Measurements from ENCODE around the gene PTPRN2. TPM values are rescaled to one million over a fixed set of nuclear protein-coding genes. Genes with fewer than 3 reads are reported as not detected.

The PTPRN2 gene
- total RNA-seq, 8 experiments from 2014 or later = 0.10 to 19.7 (median 10.8) TPM; not detected in 1

GRCh38 chr7:158021836-158022235 is 565.8 kb downstream of the PTPRN2 start:
- 0 to 60% (median 37%) methylated on average over 1 to 2 of the region's 4 CpGs; no CpG with 5 or more reads in 6 of the 10 experiments for WGBS, 10 experiments
- in situ Hi-C loops (cut with MboI; ENCODE audit: low pct_unique_long_range_greater_than_20kb in 2 of 9, low sequenced_read_pairs in 9 of 9, unreplicated experiment in 9 of 9) = loop anchor here in 1 of 9 experiments (25.0 kb wide), 1 partner anchor 90 kb away; no protein-coding TSS in a partner anchor
- no peak for ATAC-seq (replicated peaks in 6 of 8)
- Histone ChIP-seq H3K4me1 (replicated peaks in 1 of 2) (peaks cover 0 to 20% of the 10 kb centered on the region in 2 donors), H3K4me3 (no peak overlapping the region), H3K27ac (no peak overlapping the region)

- no peak for ATAC-seq (replicated peaks in 6 of 8)
- H3K4me1 ChIP-seq (replicated peaks in 1 of 2) = peaks cover 0 to 32% of the 10 kb centered on the region in 2 donors
- in situ Hi-C loops (cut with MboI; ENCODE audit: low pct_unique_long_range_greater_than_20kb in 2 of 9, low sequenced_read_pairs in 9 of 9, unreplicated experiment in 9 of 9) = loop anchor here in 1 of 9 experiments (25.0 kb wide), 1 partner anchor 92 kb away; no protein-coding TSS in a partner anchor
- H3K27ac ChIP-seq = no peak overlapping the region
- no peak overlapping the region for H3K4me3 ChIP-seq
- WGBS, 10 experiments = 0 to 100% (median 62%) methylated on average over 1 to 7 of the region's 8 CpGs
These were observed 566.9 kb downstream of the PTPRN2 start for GRCh38 chr7:158020706-158021095.

DNA sequence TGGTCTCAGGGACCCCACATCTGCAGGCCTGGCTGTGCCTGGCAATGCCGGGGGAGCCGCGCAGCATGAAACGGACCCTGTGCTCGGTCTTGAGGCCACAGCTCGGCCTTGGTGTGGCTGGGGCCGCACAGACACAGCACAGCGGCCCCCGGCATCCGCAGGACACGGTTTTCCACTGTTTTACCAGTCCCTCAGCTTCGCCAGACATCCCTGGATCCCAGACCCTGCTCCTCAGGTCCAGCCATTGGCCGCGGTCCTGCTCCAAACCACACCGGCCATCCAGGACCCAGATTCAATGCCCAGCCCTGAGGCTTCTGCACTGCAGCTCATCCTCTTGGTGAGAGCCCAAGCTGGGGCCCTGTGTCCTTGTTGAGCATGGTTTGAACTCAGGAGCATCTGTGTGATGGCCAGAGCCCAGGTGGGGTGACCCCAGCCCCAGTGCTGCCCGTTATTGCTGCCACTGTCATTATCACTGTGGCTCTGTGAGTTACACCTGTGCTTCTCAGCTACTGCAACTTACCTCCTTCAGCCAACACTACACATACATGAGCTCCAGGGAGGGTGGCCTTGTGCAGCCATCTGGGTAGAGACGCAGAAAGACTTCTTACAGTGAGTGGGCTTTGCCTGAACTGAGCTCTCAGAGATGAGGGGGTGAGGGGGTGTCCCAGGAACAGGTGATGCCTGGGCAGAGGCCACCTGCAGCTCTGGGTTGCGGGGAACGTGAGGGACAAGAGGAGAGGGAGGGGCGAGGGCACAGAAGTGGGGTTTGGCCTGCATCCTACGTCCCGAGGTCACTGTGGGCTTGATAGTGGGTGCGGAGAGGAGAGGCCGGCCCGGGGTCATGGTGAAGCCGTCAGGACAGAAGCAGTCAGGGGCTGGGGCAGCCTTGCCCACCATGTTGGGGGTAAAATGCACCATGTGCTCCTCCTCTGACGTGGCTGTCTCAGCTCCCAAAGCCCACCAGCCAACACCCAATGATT is 567.6 kb downstream of the PTPRN2 start:
- no peak for ATAC-seq (replicated peaks in 6 of 8)
- H3K4me3 ChIP-seq = no peak overlapping the region
- in situ Hi-C loops (cut with MboI; ENCODE audit: low pct_unique_long_range_greater_than_20kb in 2 of 9, low sequenced_read_pairs in 9 of 9, unreplicated experiment in 9 of 9) = loop anchor here in 1 of 9 experiments (25.0 kb wide), 1 partner anchor 92 kb away; no protein-coding TSS in a partner anchor
- peaks cover 0 to 39% of the 10 kb centered on the region in 2 donors for H3K4me1 ChIP-seq (replicated peaks in 1 of 2)
- H3K27ac ChIP-seq = no peak overlapping the region
- 0 to 100% (median 59%) methylated on average over 1 to 6 of the region's 27 CpGs; no CpG with 5 or more reads in 4 of the 10 experiments for WGBS, 10 experiments

DNA sequence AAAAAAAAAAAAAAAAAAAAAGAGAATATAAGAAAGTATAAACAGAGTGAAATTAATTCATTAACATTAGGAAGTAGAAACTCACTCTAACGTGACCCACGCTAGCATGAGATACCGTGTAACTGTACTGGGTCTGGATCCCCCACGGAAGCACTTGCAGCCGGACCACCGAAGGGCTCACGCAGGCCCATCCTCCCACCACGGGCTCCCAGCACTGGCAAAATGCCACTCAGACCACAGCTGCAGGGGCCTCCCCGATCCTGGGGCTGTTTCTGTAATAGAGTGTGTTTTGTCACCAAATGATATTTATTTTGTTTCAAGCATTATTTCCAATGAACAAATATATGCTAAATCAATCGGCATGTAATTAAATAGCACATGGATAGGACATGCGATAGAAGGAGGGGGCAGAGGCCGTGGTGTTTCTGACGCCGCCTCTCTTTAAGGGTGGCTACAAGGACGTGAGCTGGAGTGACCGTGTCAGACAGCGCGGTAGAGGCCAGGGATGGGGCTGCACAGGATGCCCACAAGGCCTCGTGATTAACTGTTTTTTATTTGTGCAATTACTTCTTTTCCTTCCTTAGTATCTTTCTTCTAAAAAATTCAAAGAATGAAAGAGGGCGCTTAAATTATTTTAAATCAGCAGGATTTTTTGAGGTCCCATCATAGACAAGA is 568.5 kb downstream of the PTPRN2 start:
- 23 to 94% (median 72%) methylated on average over 3 to 17 of the region's 20 CpGs; no CpG with 5 or more reads in 1 of the 10 experiments for WGBS, 10 experiments
- Histone ChIP-seq H3K4me3 (no peak overlapping the region), H3K27ac (no peak overlapping the region), H3K4me1 (replicated peaks in 1 of 2) (peaks cover 0 to 44% of the 10 kb centered on the region in 2 donors)
- in situ Hi-C loops (cut with MboI; ENCODE audit: low pct_unique_long_range_greater_than_20kb in 2 of 9, low sequenced_read_pairs in 9 of 9, unreplicated experiment in 9 of 9) = loop anchor here in 1 of 9 experiments (25.0 kb wide), 1 partner anchor 93 kb away; no protein-coding TSS in a partner anchor
- no peak for ATAC-seq (replicated peaks in 6 of 8)

DNA sequence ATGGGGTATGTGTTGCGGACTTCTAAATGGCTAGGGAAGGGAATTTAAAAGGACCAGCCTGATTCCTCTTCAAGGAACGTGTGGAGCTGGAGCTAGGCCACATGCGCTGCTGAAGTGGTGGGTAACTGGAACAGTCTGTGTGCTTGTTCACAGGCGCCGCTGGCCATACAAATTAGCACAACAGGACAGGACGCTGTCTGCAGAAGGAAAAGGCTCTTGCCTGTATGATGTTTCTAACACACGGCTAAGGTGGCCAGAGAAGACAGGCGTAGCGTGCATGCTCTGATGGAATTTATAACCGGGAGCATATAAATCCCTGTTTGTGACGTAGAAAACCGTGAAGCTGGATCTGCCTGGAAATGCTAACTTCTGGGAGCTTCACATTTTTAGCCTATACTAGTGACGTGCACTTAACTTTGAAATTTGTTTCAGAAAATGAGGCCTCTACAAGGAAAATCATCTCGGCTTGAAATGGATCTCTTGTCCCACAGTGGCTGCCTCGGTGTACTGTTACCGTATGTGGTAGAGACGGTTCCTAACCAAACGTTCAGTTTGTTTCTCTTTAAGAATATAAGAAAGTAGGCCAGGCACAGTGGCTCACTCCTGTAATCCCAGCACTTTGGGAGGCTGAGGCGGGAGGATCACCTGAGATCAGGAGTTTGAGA is 569.4 kb downstream of the PTPRN2 start:
- in situ Hi-C loops (cut with MboI; ENCODE audit: low pct_unique_long_range_greater_than_20kb in 2 of 9, low sequenced_read_pairs in 9 of 9, unreplicated experiment in 9 of 9) = loop anchor here in 1 of 9 experiments (25.0 kb wide), 1 partner anchor 94 kb away; no protein-coding TSS in a partner anchor

DNA sequence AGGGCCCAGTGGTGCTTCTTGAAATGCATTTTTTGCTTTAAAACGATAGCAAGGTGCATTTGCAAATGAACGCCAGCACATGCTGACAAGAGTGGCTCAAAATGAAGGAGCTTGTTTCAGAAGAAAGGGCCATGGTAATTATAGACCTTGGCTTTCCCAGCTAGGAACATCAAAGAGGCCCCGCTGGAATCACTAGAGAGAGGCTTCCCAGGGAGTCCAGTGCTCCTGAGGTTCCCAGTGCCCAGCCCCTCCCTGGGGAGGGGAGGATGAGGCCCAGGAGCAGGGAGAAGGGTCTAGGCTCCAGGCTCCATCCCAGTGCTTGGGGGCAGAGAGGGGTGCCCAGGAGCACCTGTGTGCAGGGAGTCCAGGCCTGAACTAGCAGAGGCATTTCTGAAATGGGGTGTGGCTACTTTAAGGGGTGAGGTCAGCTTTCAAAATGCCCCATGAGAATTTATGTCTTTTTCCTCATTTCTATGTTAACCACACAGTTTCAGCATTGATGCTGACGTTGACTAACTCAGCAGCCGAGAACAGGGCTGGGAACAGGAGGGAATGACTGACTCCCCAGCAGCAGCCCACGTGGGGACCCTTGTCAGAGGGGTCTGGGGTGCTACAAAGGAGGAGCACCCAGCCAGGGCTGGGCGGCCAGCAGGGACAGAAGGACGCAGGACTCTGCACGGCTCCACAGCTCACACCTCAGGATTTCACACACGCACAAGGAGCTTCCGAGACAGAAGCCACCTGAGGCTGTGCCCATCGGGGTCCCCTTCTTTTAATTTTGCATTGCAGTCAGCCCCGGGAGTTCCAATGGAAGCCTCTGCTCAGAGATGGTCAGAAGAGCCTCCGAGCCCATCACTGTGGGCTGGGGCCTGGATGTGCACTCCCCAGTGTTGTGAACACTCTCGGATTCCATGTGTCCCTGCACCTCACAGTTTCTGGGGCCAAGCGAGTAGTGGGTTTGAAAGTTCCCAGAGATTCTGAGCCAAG is 570.2 kb downstream of the PTPRN2 start:
- H3K27ac ChIP-seq = peak overlapping the region in 1 of 2 donors; percentile 71
- H3K4me1 ChIP-seq (replicated peaks in 1 of 2) = peaks cover 0 to 44% of the 10 kb centered on the region in 2 donors
- H3K4me3 ChIP-seq = no peak overlapping the region
- 0 to 52% (median 29%) methylated on average over 3 to 8 of the region's 16 CpGs; no CpG with 5 or more reads in 3 of the 10 experiments for WGBS, 10 experiments
- ATAC-seq (replicated peaks in 6 of 8) = peak in 7 of 8 experiments; percentile 27 to 85 (median 82)
- in situ Hi-C loops (cut with MboI; ENCODE audit: low pct_unique_long_range_greater_than_20kb in 2 of 9, low sequenced_read_pairs in 9 of 9, unreplicated experiment in 9 of 9) = loop anchor here in 1 of 9 experiments (25.0 kb wide), 1 partner anchor 95 kb away; no protein-coding TSS in a partner anchor

More for the DNA sequence above, 569.4 kb downstream of the PTPRN2 start:
- Histone ChIP-seq H3K4me3 (no peak overlapping the region), H3K27ac (peak overlapping the region in 1 of 2 donors; percentile 71), H3K4me1 (replicated peaks in 1 of 2) (peaks cover 0 to 44% of the 10 kb centered on the region in 2 donors)
- WGBS, 10 experiments = 35 to 92% (median 63%) methylated on average over 1 to 12 of the region's 19 CpGs
- ATAC-seq (replicated peaks in 6 of 8) = no peak

DNA sequence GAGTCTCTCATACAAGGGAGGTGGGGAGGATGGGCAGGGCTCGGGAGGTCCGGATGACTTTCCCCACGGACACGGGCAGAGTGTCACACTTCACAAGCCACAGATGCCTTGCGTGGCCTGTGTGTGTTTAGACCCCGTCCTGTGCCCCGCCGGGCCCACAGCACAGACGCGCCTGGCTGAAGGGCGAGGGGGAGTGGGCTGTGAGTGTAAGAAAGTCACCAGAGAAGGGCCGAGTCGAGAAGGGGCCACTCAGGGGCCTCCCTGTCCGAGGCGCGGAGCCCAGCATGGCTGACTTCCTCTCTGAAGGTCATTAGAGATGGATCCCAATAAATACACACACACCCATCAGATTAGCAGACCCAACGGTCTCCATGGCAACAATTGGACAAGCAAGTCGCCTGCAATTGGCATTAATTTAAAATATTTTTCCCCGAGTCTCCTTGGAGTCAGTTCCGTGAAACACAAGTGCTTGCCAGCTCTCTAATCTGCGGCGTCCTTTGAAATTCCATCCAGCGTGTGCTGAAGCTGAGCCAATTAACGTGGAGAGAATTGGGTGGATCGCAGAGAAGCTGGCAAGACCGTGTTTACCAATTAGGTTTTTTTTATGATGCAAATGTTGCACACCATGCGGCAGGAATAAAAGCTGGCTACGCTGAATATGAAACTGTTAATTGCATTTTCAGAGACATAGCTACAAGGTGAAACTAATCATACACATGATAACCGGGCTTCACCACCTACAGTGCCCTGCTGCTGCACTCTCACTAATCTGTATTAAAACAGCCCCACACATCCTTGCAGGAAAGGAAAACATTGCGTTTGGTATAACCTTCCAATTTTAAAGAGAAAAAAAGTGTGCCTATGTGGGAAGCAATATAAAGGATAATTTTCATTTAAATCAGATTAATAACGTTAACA is 571.2 kb downstream of the PTPRN2 start:
- 0 to 70% (median 12%) methylated on average over 2 to 17 of the region's 31 CpGs; no CpG with 5 or more reads in 1 of the 10 experiments for WGBS, 10 experiments
- peaks cover 0 to 44% of the 10 kb centered on the region in 2 donors for H3K4me1 ChIP-seq (replicated peaks in 1 of 2)
- peak in 5 of 8 experiments; percentile 28 to 50 (median 43) for ATAC-seq (replicated peaks in 6 of 8)
- no peak overlapping the region for H3K4me3 ChIP-seq
- peak overlapping the region in 1 of 2 donors; percentile 71 for H3K27ac ChIP-seq
- in situ Hi-C loops (cut with MboI; ENCODE audit: low pct_unique_long_range_greater_than_20kb in 2 of 9, low sequenced_read_pairs in 9 of 9, unreplicated experiment in 9 of 9) = loop anchor here in 1 of 9 experiments (25.0 kb wide), 1 partner anchor 96 kb away; no protein-coding TSS in a partner anchor

DNA sequence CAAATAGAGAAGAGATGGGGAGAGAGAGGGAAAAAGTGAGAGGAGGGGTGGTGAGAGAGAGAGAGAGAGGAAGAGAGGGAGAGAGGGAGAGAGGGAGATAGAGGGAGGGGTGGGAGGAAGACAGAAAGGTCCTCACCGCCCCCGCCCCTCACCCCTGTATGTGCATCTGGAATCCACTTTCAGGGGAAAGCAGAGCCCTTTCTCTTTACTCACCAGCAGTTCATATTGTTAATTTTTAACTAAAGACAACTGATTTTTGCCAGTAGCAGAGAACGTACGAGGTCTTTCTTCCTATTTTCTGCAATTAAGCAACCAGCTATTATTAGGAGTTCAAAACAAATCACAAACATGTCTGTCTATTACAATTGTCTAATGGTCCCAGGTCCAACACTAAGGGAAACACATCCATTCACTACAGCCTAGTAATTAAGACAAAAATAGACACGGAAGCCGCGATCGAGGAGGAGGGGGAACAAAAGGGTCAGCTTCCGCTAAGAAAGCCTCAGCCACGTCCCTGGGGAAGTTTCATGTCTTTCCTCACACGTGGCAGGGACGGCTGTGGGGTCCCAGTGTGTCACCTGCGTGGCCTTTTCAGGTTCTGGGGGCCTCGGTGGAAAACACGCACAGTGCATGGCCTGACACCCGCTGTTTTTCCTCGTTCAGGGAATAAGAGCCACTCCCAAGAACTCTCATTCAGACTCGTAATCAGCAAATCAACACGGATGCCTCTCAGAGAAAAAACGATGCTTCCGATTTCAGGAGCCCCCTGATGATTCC is 572.0 kb downstream of the PTPRN2 start:
- peak in 2 of 8 experiments; percentile 8 to 29 for ATAC-seq (replicated peaks in 6 of 8)
- Histone ChIP-seq H3K4me1 (replicated peaks in 1 of 2) (peaks cover 0 to 44% of the 10 kb centered on the region in 2 donors), H3K27ac (peak overlapping the region in 1 of 2 donors; percentile 71), H3K4me3 (no peak overlapping the region)
- 0 to 64% (median 37%) methylated on average over 1 to 18 of the region's 21 CpGs; no CpG with 5 or more reads in 2 of the 10 experiments for WGBS, 10 experiments
- in situ Hi-C loops (cut with MboI; ENCODE audit: low pct_unique_long_range_greater_than_20kb in 2 of 9, low sequenced_read_pairs in 9 of 9, unreplicated experiment in 9 of 9) = loop anchor here in 1 of 9 experiments (25.0 kb wide), 1 partner anchor 97 kb away; no protein-coding TSS in a partner anchor

DNA sequence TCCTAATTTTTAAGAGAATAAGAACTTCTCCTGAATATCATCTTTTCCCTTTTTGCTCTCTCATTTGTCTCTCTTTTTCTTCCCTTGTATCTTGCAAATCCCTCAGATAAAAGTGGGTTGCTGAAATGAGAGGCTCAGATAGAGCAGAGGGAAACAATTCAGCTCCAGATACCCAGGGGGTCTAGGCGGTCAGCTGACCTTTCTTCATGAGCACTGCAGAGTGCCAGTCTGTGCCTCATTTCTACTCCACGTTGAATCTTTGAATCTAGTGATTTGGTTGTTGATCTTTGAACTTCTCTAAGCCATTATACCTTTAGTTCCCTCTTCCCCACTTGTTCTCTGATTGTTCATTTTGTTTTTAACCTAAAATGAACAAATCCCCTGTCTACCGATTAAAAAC is 572.6 kb downstream of the PTPRN2 start:
- ATAC-seq (replicated peaks in 6 of 8) = no peak
- in situ Hi-C loops (cut with MboI; ENCODE audit: low pct_unique_long_range_greater_than_20kb in 2 of 9, low sequenced_read_pairs in 9 of 9, unreplicated experiment in 9 of 9) = loop anchor here in 1 of 9 experiments (25.0 kb wide), 1 partner anchor 97 kb away; no protein-coding TSS in a partner anchor
- H3K27ac ChIP-seq = no peak overlapping the region
- H3K4me1 ChIP-seq (replicated peaks in 1 of 2) = peaks cover 0 to 44% of the 10 kb centered on the region in 2 donors
- H3K4me3 ChIP-seq = no peak overlapping the region
- 0 to 40% (median 18%) methylated on average over 1 to 3 of the region's 3 CpGs; no CpG with 5 or more reads in 2 of the 10 experiments for WGBS, 10 experiments
